HTERT RPE-1 (cell line): ENCODE results near the gene FRAS1.
"Not testable (repeated sequence)": the region's sequence is repeated elsewhere in the genome, so short reads cannot be mapped to it uniquely, and the experiment has no call there.

Source experiments
- in situ Hi-C: fragments of 300-500 bp; cut with MboI; formaldehyde crosslinking; loops from 4 replicates; pipeline ENCODE4 v1.14.3; 2020; ENCODE audit warnings: low sequenced_read_pairs

The FRAS1 gene

GRCh38 chr4:78119698-78120097 lies 62.6 kb downstream of the FRAS1 start:
- in situ Hi-C loops: no loop called here

GRCh38 chr4:78120144-78120880 lies 63.2 kb downstream of the FRAS1 start:
- in situ Hi-C loops: no loop called here

- in situ Hi-C loops: no loop called here
Observed at GRCh38 chr4:78121338-78121904, 64.3 kb downstream of the FRAS1 start.

- in situ Hi-C loops: not testable (repeated sequence)
Observed at GRCh38 chr4:78125834-78126331, 68.8 kb downstream of the FRAS1 start.

GRCh38 chr4:78129383-78130108 lies 72.4 kb downstream of the FRAS1 start:
- in situ Hi-C loops: no loop called here

- in situ Hi-C loops: no loop called here
Observed at GRCh38 chr4:78131403-78131802, 74.3 kb downstream of the FRAS1 start.

- in situ Hi-C loops: no loop called here
Observed at GRCh38 chr4:78136109-78137081, 79.3 kb downstream of the FRAS1 start.

- in situ Hi-C loops: no loop called here
Observed at GRCh38 chr4:78137532-78137931, 80.4 kb downstream of the FRAS1 start.

- in situ Hi-C loops: no loop called here
Observed at GRCh38 chr4:78138252-78138651, 81.1 kb downstream of the FRAS1 start.

- in situ Hi-C loops: no loop called here
Observed at GRCh38 chr4:78143634-78144033, 86.5 kb downstream of the FRAS1 start.

GRCh38 chr4:78145008-78145407 lies 87.9 kb downstream of the FRAS1 start:
- in situ Hi-C loops: no loop called here

GRCh38 chr4:78145622-78146021 lies 88.5 kb downstream of the FRAS1 start:
- in situ Hi-C loops: no loop called here

GRCh38 chr4:78149751-78150542 lies 92.8 kb downstream of the FRAS1 start:
- in situ Hi-C loops: no loop called here

GRCh38 chr4:78150543-78150864 lies 93.4 kb downstream of the FRAS1 start:
- in situ Hi-C loops: no loop called here

- in situ Hi-C loops: no loop called here
Observed at GRCh38 chr4:78152795-78153194, 95.7 kb downstream of the FRAS1 start.

- in situ Hi-C loops: no loop called here
Observed at GRCh38 chr4:78154972-78155590, 98.0 kb downstream of the FRAS1 start.

GRCh38 chr4:78155616-78156105 lies 98.5 kb downstream of the FRAS1 start:
- in situ Hi-C loops: no loop called here

GRCh38 chr4:78156520-78156919 lies 99.4 kb downstream of the FRAS1 start:
- in situ Hi-C loops: no loop called here

- in situ Hi-C loops: no loop called here
Observed at GRCh38 chr4:78162342-78162741, 105.2 kb downstream of the FRAS1 start.
